OCI-LY1 (cell line): ENCODE data around the gene KCNT1.

Experiments
- H2AFZ ChIP-seq: fragments of 200-600 bp; sonication (generic), shearing (Covaris generic); 2 replicates; pipeline ENCODE4 v1.6.0; 2014; ENCODE audit warnings: antibody characterized with exemption, mild to moderate bottlenecking, low read length
- H3F3A ChIP-seq: fragments of 200-600 bp; sonication (generic), shearing (Covaris generic); 2 replicates; pipeline ENCODE4 v1.6.0; 2014; ENCODE audit warnings: mild to moderate bottlenecking, antibody characterized with exemption, low read length, moderate library complexity; ENCODE audit not compliant: insufficient read depth
- H3K27ac ChIP-seq: fragments of 200-600 bp; sonication (generic); 2 replicates; pipeline ENCODE4 v1.5.1; 2014; ENCODE audit warnings: low read length, mixed run types, mild to moderate bottlenecking, low read depth; ENCODE audit not compliant: poor library complexity, severe bottlenecking
- H3K27me3 ChIP-seq: fragments of 200-600 bp; sonication (generic); 2 replicates; pipeline ENCODE4 v1.6.0; 2014; ENCODE audit warnings: antibody characterized with exemption, mild to moderate bottlenecking, low read length, moderate library complexity; ENCODE audit not compliant: insufficient read depth
- H3K36me3 ChIP-seq: fragments of 200-600 bp; sonication (generic); 2 replicates; pipeline ENCODE4 v1.6.1; 2014; ENCODE audit warnings: mild to moderate bottlenecking, antibody characterized with exemption, low read length, moderate library complexity, mixed read lengths; ENCODE audit not compliant: insufficient read depth
- H3K4me1 ChIP-seq: fragments of 200-600 bp; sonication (generic); 2 replicates; pipeline ENCODE4 v1.5.1; 2014; ENCODE audit warnings: mild to moderate bottlenecking, low read length, moderate library complexity; ENCODE audit not compliant: insufficient read depth, severe bottlenecking
- H3K4me2 ChIP-seq: fragments of 200-600 bp; sonication (generic), shearing (Covaris generic); 2 replicates; pipeline ENCODE4 v1.6.1; 2014; ENCODE audit warnings: low read length
- H3K4me3 ChIP-seq: fragments of 200-600 bp; sonication (generic); 2 replicates; pipeline ENCODE4 v1.5.1; 2014; ENCODE audit warnings: low read length, low read depth, mild to moderate bottlenecking, mixed read lengths; ENCODE audit not compliant: poor library complexity, severe bottlenecking
- H3K79me2 ChIP-seq: fragments of 200-600 bp; shearing (Covaris generic); 2 replicates; pipeline ENCODE4 v1.6.1; 2016; ENCODE audit warnings: mixed run types, low read length, mixed read lengths; ENCODE audit not compliant: insufficient read depth
- H3K9ac ChIP-seq: fragments of 200-600 bp; sonication (generic), shearing (Covaris generic); 2 replicates; pipeline ENCODE4 v1.6.1; 2014; ENCODE audit warnings: mild to moderate bottlenecking, low read length, mixed read lengths
- H3K9me2 ChIP-seq: fragments of 200-600 bp; sonication (generic), shearing (Covaris generic); 2 replicates; pipeline ENCODE4 v1.6.1; 2014; ENCODE audit warnings: low read depth, mild to moderate bottlenecking, low read length, mixed read lengths
- H3K9me3 ChIP-seq: fragments of 200-600 bp; shearing (Covaris generic); 2 replicates; pipeline ENCODE4 v1.6.1; 2014; ENCODE audit warnings: low read length, mixed read lengths
- H4K20me1 ChIP-seq: fragments of 200-600 bp; sonication (generic), shearing (Covaris generic); 2 replicates; pipeline ENCODE4 v1.6.0; 2016; ENCODE audit warnings: mild to moderate bottlenecking, low read length; ENCODE audit not compliant: insufficient read depth
- CTCF ChIP-seq: fragments of 200-600 bp; sonication (generic), shearing (Covaris generic); IDR thresholded peaks from 2 replicates; pipeline ENCODE4 v1.5.1; 2017; ENCODE audit warnings: mild to moderate bottlenecking, antibody characterized with exemption, low read length, moderate library complexity, mixed read lengths
- EZH2 ChIP-seq: fragments of 200-600 bp; sonication (generic), shearing (Covaris generic); IDR thresholded peaks from 2 replicates; pipeline ENCODE4 v1.8.0; 2017; ENCODE audit warnings: borderline replicate concordance, mixed run types, mild to moderate bottlenecking, antibody characterized with exemption, low read length, moderate library complexity, mixed read lengths

The KCNT1 gene

GRCh38 chr9:135712613-135713295 is 10.8 kb downstream of the KCNT1 start:
- no peak overlapping the region for H2AFZ ChIP-seq
- H4K20me1 ChIP-seq = no peaks in the 10 kb centered on the region
- H3K9ac ChIP-seq = no peak overlapping the region
- H3K9me2 ChIP-seq = no peaks in the 10 kb centered on the region
- no peak overlapping the region for H3K4me2 ChIP-seq
- H3K27ac ChIP-seq = no peak overlapping the region
- no peaks in the 10 kb centered on the region for H3K9me3 ChIP-seq
- TF ChIP-seq CTCF (no peak), EZH2 (no peak)
- H3K4me1 ChIP-seq = no peaks in the 10 kb centered on the region
- no peak overlapping the region for H3K4me3 ChIP-seq
- no peaks in the 10 kb centered on the region for H3K79me2 ChIP-seq
- H3K36me3 ChIP-seq = no peaks in the 10 kb centered on the region
- no peaks in the 10 kb centered on the region for H3F3A ChIP-seq
- H3K27me3 ChIP-seq = no peaks in the 10 kb centered on the region

- Histone ChIP-seq H4K20me1 (no peaks in the 10 kb centered on the region), H3K9me3 (no peaks in the 10 kb centered on the region), H3K9me2 (no peaks in the 10 kb centered on the region), H3K9ac (no peak overlapping the region), H3K27ac (no peak overlapping the region), H3K27me3 (no peaks in the 10 kb centered on the region), H3K79me2 (no peaks in the 10 kb centered on the region), H2AFZ (no peak overlapping the region), H3K4me2 (no peak overlapping the region), H3K4me3 (no peak overlapping the region), H3F3A (no peaks in the 10 kb centered on the region), H3K36me3 (no peaks in the 10 kb centered on the region), H3K4me1 (no peaks in the 10 kb centered on the region)
- no peak for TF ChIP-seq CTCF
Observed at GRCh38 chr9:135714242-135715055, 12.5 kb downstream of the KCNT1 start.

GRCh38 chr9:135715056-135715595 is 13.1 kb downstream of the KCNT1 start:
- Histone ChIP-seq H3K4me3 (no peak overlapping the region), H3K4me2 (no peak overlapping the region), H3F3A (no peaks in the 10 kb centered on the region), H4K20me1 (no peaks in the 10 kb centered on the region), H3K4me1 (no peaks in the 10 kb centered on the region), H3K79me2 (no peaks in the 10 kb centered on the region), H2AFZ (no peak overlapping the region), H3K9ac (no peak overlapping the region), H3K36me3 (no peaks in the 10 kb centered on the region), H3K9me2 (no peaks in the 10 kb centered on the region), H3K27me3 (no peaks in the 10 kb centered on the region), H3K9me3 (no peaks in the 10 kb centered on the region), H3K27ac (no peak overlapping the region)
- TF ChIP-seq CTCF (no peak), EZH2 (no peak)
